BE2C (cell line): ENCODE results near the gene IRF2BP1.

Experiments
- DNase-seq: peaks from one replicate; pipeline ENCODE4 v3.0.0-alpha.2; 2020
- H3K27me3 ChIP-seq: fragments of 250-450 bp; sonication (Bioruptor Pico); 2 replicates; pipeline ENCODE4 v1.5.1; 2020; ENCODE audit warnings: mild to moderate bottlenecking
- H3K36me3 ChIP-seq: fragments of 250-450 bp; sonication (Bioruptor Pico); 2 replicates; pipeline ENCODE4 v1.5.1; 2020; ENCODE audit warnings: mild to moderate bottlenecking
- H3K4me1 ChIP-seq: fragments of 250-450 bp; sonication (Bioruptor Pico); 2 replicates; pipeline ENCODE4 v1.5.1; 2020
- H3K4me3 ChIP-seq: 2 replicates; pipeline ENCODE4 v1.5.1; 2011; ENCODE audit warnings: low read depth, low read length
- H3K9me3 ChIP-seq: fragments of 250-450 bp; sonication (Bioruptor Pico); 2 replicates; pipeline ENCODE4 v1.5.1; 2020
- CTCF ChIP-seq: IDR thresholded peaks from 2 replicates; pipeline ENCODE4 v1.5.1; 2012; ENCODE audit warnings: mild to moderate bottlenecking, low read depth, low read length

The IRF2BP1 gene

GRCh38 chr19:45918721-45919120 lies 32.8 kb upstream of the IRF2BP1 start:
- DNase-seq = no peak
- no peaks in the 10 kb centered on the region for H3K27me3 ChIP-seq
- no peak overlapping the region for H3K4me3 ChIP-seq
- no peaks in the 10 kb centered on the region for H3K36me3 ChIP-seq
- H3K9me3 ChIP-seq = no peaks in the 10 kb centered on the region
- no peaks in the 10 kb centered on the region for H3K4me1 ChIP-seq
- TF ChIP-seq CTCF = no peak

- Histone ChIP-seq H3K4me3 (no peak overlapping the region), H3K27me3 (no peaks in the 10 kb centered on the region), H3K36me3 (no peaks in the 10 kb centered on the region), H3K4me1 (no peaks in the 10 kb centered on the region), H3K9me3 (no peaks in the 10 kb centered on the region)
- DNase-seq = no peak
- no peak for TF ChIP-seq CTCF
Observed at GRCh38 chr19:45917421-45918091, 31.6 kb upstream of the IRF2BP1 start.

GRCh38 chr19:45913874-45914830 lies 28.2 kb upstream of the IRF2BP1 start, which contains the start of gene NANOS2:
TSS of gene NANOS2 (minus strand) at chr19:45914778. CDS start at chr19:45914693, 85 bp downstream.
- H3K9me3 ChIP-seq = no peaks in the 10 kb centered on the region
- peak; percentile 68 for DNase-seq
- H3K4me3 ChIP-seq = no peak within 1 kb of the TSS
- peak; percentile 51 for TF ChIP-seq CTCF
- H3K36me3 ChIP-seq = no peaks in the 10 kb centered on the region
- H3K27me3 ChIP-seq = no peaks in the 10 kb centered on the region
- no peaks in the 10 kb centered on the region for H3K4me1 ChIP-seq

GRCh38 chr19:45911291-45911690 lies 25.4 kb upstream of the IRF2BP1 start:
- H3K9me3 ChIP-seq = no peaks in the 10 kb centered on the region
- H3K27me3 ChIP-seq = no peaks in the 10 kb centered on the region
- no peaks in the 10 kb centered on the region for H3K4me1 ChIP-seq
- no peak for DNase-seq
- no peak overlapping the region for H3K4me3 ChIP-seq
- no peak for TF ChIP-seq CTCF
- no peaks in the 10 kb centered on the region for H3K36me3 ChIP-seq

- Histone ChIP-seq H3K36me3 (no peaks in the 10 kb centered on the region), H3K4me1 (no peaks in the 10 kb centered on the region), H3K9me3 (no peaks in the 10 kb centered on the region), H3K27me3 (no peaks in the 10 kb centered on the region), H3K4me3 (no peak overlapping the region)
- TF ChIP-seq CTCF = no peak
- no peak for DNase-seq
Observed at GRCh38 chr19:45908956-45909355, 23.0 kb upstream of the IRF2BP1 start.
